Rectal smooth muscle tissue (tissue), 1 donor: ENCODE data around the gene GPR39.
A peak's percentile ranks its signal among the peaks of the same experiment; 100 is the strongest.

ENCODE experiments used
- H3K27ac ChIP-seq: one replicate; pipeline ENCODE4 v1.7.0; 2013; ENCODE audit warnings: low read depth, low read length, inconsistent platforms
- H3K27me3 ChIP-seq: one replicate; pipeline ENCODE4 v1.7.0; 2013; ENCODE audit warnings: low read length; ENCODE audit not compliant: control insufficient read depth, insufficient read depth
- H3K36me3 ChIP-seq: one replicate; pipeline ENCODE4 v1.7.0; 2013; ENCODE audit warnings: low read length; ENCODE audit not compliant: control insufficient read depth, insufficient read depth
- H3K4me1 ChIP-seq: one replicate; pipeline ENCODE4 v1.7.0; 2013; ENCODE audit warnings: low read length; ENCODE audit not compliant: control insufficient read depth, insufficient read depth
- H3K4me3 ChIP-seq: one replicate; pipeline ENCODE4 v1.7.0; 2013; ENCODE audit warnings: low read length
- H3K9ac ChIP-seq: one replicate; pipeline ENCODE4 v1.7.0; 2013; ENCODE audit warnings: low read length

GPR39 gene

DNA sequence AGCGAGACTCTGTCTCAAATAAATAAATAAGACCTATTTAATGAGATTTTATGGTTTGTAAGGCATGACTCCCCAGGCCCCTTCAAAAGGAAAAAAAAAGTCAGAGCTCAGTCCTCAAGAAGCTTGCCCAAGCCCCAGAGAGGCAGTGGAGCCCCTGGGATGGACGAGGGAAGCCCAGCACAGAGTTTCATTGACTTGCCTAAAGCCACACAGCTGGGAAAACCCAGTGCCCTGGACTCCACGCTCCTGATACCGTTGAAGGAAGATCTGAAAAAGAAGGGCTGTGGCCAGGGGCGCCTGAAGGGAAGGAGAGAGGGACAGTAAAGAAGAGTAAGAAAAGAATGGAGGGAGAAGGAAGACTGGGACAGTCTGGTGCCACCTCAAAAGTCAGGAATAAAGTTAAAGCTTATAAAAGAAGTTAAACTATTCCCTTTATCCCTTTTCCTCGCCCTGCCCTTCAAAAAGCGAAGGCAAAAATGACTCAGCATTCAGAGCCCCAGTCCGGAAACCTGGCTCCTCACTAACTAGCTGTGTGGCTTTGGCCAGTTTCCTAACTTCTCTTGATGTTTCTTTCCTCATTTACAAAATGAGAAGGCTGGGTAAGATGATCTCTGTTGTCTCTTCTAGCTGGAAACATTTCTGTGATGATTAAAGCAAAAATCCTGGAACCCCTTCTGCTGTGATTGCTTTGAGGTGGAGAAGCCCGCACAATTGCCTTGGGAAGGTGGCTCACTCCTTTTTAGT lies 206.7 kb downstream of the GPR39 start:
- H3K4me1 ChIP-seq, result no peaks in the 10 kb centered on the region
- no peaks in the 10 kb centered on the region for H3K27me3 ChIP-seq
- H3K27ac ChIP-seq, result no peak overlapping the region
- H3K4me3 ChIP-seq, result no peak overlapping the region
- H3K9ac ChIP-seq, result no peak overlapping the region
- H3K36me3 ChIP-seq, result no peaks in the 10 kb centered on the region

DNA sequence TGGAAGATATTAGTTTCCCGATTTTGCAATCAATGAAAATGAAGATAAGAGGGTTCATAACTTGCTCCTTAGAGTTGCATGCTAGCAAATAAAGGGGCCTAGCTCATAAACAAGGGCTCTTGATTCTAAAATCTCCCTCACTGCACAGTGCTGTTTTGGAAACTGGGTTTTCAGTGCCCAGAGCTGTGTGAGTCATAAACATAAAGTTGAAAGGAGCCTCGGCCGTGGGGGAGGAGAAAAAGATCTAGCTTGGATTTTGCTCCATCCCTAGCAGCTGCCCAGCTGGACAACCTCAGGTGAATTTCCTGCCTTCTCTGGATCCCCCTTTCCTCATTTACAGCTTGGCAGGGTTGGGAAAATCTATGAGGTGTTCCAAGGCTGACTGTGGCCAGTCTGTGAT lies 210.9 kb downstream of the GPR39 start:
- Histone ChIP-seq H3K27me3 (no peaks in the 10 kb centered on the region), H3K9ac (no peak overlapping the region), H3K27ac (no peak overlapping the region), H3K4me3 (no peak overlapping the region), H3K4me1 (no peaks in the 10 kb centered on the region), H3K36me3 (no peaks in the 10 kb centered on the region)

DNA sequence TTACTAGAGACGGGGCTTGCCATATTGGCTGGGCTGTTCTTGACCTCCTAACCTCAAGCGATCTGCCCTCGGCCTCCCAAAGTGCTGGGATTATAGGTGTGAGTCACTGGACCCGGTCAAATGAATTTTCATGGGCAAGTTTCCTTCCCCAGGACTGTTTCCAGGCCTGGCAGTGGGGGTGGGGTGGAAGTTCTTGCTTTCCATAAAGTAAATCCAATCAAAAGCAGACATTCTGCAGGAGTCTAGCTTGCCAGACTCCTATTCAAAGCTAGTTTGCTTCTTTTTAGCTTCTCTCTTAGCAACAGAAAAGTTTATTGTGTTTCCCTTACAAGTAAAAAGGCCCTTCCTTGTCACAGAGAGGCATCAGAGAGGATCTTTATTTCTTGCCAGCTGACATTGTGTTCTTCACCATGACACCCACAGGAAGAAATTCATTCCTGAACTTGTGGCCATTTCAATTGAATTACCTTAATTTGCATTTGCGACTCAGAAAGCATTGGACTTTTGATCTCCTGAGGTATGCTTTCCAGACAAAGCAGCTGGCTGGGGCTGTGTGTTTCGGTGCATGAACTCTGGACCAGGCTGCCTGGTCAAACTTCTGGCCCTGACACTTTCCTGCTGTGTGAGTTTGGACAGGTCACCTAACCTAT lies 215.5 kb downstream of the GPR39 start:
- Histone ChIP-seq H3K9ac (no peak overlapping the region), H3K27ac (peak overlapping the region; percentile 6), H3K4me1 (peaks cover 5% of the 10 kb centered on the region), H3K4me3 (no peak overlapping the region), H3K36me3 (no peaks in the 10 kb centered on the region), H3K27me3 (no peaks in the 10 kb centered on the region)

DNA sequence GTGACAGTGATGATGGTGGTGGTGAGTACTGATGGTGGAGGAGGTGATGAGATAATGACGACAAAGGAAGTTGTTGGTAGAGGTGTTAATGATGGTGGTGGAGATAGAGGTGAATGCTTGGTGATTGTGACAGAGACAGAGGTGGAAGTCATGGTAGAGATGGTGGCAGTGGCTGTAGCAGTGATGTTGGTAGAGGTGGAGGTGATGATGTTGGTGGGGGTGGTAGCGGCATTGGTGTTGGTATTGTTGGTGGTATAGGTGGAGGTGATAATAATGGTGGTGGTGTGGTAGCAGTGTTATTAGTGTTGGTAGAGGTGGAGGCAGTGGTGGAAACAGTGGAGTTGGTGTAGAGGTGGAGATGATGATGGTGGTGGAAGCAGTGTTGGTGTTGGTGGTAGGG lies 217.0 kb downstream of the GPR39 start:
- H3K36me3 ChIP-seq, result no peaks in the 10 kb centered on the region
- H3K4me3 ChIP-seq, result no peak overlapping the region
- no peak overlapping the region for H3K27ac ChIP-seq
- peaks cover 5% of the 10 kb centered on the region for H3K4me1 ChIP-seq
- H3K27me3 ChIP-seq, result no peaks in the 10 kb centered on the region
- no peak overlapping the region for H3K9ac ChIP-seq

DNA sequence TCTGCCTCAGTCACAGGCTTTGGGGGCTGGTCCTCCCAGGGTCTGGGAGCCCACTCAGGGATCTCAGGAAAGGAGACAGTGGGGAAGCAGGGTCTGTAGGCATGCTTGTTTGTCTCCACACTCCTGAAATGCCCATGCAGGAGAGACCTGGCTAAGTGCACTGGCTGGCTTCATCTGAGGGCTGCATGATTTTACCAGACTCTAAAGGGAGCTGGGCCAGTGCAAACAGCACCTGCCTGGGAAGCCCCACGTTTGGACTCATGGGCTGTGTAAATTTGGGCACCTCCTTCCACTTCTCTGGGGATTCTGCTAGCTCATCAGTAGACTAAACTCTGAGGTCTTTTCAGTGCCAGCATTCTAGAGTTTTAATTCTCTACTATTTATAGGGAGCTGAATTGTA lies 219.7 kb downstream of the GPR39 start:
- Histone ChIP-seq H3K4me3 (no peak overlapping the region), H3K27ac (no peak overlapping the region), H3K4me1 (peaks cover 5% of the 10 kb centered on the region), H3K36me3 (no peaks in the 10 kb centered on the region), H3K9ac (no peak overlapping the region), H3K27me3 (no peaks in the 10 kb centered on the region)

DNA sequence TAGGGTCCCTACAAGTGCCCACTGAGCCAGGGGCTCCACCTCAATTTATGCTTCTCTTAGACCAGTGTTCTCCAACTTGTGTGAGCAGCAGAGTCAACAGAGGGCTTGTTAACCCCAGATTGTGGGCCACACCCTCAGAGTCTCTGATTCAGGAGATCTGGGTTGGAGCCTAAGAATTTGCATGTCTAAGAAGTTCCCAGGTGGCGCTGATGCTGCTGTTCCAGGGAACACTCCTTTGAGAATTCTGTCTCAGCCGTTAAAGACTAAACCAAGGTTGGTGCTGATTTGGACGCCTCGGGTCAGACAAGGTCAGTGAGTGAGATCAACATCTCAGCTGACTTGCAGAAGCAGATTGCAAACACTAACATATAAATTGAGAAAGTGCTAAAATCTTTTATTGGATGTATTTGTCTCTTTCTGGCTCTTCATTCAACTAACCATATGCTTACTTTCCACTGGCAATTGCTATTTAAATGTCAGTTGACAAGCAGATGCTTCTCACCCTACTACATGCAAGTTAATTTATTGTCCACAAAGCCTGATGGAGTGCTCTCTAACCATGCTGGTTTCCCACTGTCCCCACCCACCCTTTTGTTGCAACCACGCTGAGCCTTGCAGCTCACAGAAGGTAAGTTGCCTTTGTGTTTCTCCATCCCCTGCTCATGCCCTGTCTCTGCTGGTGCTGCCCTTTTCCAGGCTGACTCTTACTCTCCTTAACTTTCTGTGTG lies 221.9 kb downstream of the GPR39 start:
- H3K36me3 ChIP-seq, result no peaks in the 10 kb centered on the region
- H3K9ac ChIP-seq, result no peak overlapping the region
- H3K4me1 ChIP-seq, result peaks cover 5% of the 10 kb centered on the region
- no peak overlapping the region for H3K4me3 ChIP-seq
- H3K27me3 ChIP-seq, result no peaks in the 10 kb centered on the region
- H3K27ac ChIP-seq, result no peak overlapping the region

DNA sequence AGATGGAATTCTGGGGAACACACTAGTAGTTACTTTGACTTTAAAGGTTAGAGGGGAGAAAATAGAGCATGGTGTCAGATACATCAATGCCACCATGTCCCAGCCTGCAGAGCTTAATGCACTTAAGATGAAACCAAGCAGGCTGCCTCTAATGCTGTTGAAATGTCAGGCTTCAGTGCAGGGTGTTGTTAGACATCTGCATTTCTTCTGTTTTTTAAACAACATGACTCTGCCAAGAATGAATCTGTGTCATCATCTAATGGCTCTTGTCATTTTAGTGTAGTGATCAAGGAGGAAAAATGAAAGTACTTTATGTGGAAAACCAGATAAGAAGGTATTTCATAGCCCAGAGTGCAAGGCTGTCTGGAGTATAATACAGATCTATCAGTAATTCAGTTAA lies 223.5 kb downstream of the GPR39 start:
- Histone ChIP-seq H3K4me1 (peaks cover 5% of the 10 kb centered on the region), H3K27ac (no peak overlapping the region), H3K4me3 (no peak overlapping the region), H3K9ac (no peak overlapping the region), H3K36me3 (no peaks in the 10 kb centered on the region), H3K27me3 (no peaks in the 10 kb centered on the region)

DNA sequence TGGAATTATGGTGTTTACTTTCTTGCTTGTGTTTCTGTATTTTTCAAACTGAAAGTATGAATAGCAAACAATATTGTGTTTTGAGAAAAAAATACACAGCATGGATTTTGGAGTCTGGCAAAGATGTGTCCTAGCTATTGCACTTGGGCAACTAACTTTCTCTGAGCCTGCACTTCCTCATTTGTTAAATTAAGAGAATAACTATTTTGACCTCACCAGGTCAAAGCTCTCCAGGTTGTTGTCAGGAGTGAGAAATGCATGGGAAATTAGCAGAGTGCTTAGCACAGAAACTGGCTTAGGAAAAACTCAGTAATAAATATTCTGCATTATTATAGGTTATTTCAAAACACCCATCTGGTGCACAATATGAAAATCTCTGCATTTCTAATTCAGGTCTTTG lies 225.2 kb downstream of the GPR39 start:
- no peak overlapping the region for H3K27ac ChIP-seq
- H3K4me3 ChIP-seq, result no peak overlapping the region
- H3K4me1 ChIP-seq, result no peaks in the 10 kb centered on the region
- H3K27me3 ChIP-seq, result no peaks in the 10 kb centered on the region
- H3K9ac ChIP-seq, result no peak overlapping the region
- H3K36me3 ChIP-seq, result no peaks in the 10 kb centered on the region

DNA sequence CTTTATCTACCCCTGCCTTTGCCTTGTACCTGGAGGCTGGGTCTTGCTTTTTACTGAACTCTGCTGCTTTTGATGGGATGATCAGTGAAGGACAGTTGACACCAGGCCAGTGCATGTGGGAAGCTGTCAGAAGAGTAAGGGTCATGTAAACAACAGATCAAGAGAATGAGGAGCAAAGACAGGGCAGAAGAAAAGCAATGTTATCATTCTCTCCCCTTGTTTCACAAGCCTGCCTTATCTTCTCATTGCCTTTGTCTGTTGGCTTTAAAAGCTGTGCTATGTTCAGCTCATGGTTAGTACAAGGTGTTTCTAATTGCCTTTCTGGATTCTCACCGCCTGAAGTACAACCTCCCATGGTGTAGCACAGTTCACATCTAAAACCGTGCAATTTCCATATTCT lies 225.8 kb downstream of the GPR39 start:
- H3K36me3 ChIP-seq, result no peaks in the 10 kb centered on the region
- no peak overlapping the region for H3K27ac ChIP-seq
- H3K4me1 ChIP-seq, result no peaks in the 10 kb centered on the region
- H3K9ac ChIP-seq, result no peak overlapping the region
- no peak overlapping the region for H3K4me3 ChIP-seq
- H3K27me3 ChIP-seq, result no peaks in the 10 kb centered on the region

DNA sequence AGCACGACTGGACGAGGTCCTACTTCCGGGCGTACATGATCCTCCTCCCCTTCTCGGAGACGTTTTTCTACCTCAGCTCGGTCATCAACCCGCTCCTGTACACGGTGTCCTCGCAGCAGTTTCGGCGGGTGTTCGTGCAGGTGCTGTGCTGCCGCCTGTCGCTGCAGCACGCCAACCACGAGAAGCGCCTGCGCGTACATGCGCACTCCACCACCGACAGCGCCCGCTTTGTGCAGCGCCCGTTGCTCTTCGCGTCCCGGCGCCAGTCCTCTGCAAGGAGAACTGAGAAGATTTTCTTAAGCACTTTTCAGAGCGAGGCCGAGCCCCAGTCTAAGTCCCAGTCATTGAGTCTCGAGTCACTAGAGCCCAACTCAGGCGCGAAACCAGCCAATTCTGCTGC lies 228.6 kb downstream of the GPR39 start:
- H3K4me3 ChIP-seq, result no peak overlapping the region
- no peaks in the 10 kb centered on the region for H3K4me1 ChIP-seq
- no peak overlapping the region for H3K27ac ChIP-seq
- H3K9ac ChIP-seq, result no peak overlapping the region
- no peaks in the 10 kb centered on the region for H3K36me3 ChIP-seq
- H3K27me3 ChIP-seq, result no peaks in the 10 kb centered on the region

DNA sequence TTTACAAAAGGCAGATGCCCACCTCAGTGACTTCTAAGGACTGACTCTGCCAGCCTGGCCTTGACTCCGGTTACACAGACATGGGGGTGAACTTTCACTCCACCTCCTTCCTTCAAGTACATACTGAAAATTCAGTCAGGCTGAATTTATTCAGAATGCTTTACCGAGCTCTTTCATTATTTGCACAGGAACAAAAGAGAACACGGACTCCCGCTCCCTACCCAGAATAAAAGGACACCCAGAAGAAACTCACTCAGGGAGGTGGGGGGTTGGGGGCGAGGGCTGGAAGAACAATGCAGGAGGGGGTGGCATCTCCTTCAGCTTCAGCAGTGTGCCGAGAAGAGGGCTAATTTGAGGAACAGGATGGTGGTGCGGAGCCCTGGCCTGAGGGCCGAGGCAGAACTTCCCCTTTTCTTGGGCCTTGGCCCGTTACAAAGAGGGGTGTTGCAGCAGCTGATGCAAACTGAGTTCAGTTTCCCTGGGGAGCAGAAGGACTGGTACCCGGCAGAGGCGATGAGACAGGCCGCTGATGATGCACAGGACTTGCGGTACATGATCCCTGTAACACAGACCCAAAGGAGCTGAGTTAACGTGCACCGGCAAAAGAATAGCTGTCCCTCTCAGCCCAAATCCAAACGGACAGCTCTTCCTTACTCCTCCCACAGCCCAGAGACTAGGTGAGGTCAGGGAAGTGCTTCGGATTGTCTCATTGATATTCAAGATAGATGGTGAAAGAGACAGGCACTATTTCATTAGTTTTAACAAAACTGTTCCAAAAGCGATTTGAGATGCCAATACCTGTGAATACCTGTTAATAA lies 229.3 kb downstream of the GPR39 start:
- Histone ChIP-seq H3K4me1 (no peaks in the 10 kb centered on the region), H3K36me3 (no peaks in the 10 kb centered on the region), H3K4me3 (no peak overlapping the region), H3K27ac (no peak overlapping the region), H3K9ac (no peak overlapping the region), H3K27me3 (no peaks in the 10 kb centered on the region)

DNA sequence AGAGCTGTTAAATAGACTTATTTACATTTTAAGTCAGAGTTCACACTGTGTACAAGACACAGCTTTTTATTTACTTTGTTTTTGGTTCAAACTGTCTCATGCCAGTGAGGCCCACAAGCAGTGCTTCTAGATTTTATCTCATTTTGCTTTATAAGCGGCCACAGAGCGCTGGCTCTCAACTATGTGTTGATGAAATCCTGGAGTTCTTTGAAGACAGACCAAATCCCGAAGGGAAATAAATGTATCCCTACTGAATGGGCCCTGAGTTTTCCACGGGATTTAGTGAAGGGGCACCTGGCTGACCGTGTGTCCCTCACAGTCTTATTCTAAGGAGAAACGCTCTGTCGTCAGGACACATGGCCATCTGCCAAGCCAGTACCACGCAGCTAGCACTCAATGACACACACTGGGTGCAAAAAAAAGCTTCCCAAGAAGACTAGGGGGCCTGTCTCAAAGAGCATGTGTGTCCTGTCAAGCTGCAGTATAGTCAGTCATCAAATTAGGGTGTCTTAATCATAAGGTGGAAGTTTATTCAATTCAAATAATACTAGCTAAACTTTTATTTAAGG lies 230.0 kb downstream of the GPR39 start:
- no peaks in the 10 kb centered on the region for H3K27me3 ChIP-seq
- H3K36me3 ChIP-seq, result no peaks in the 10 kb centered on the region
- no peak overlapping the region for H3K27ac ChIP-seq
- H3K9ac ChIP-seq, result no peak overlapping the region
- no peaks in the 10 kb centered on the region for H3K4me1 ChIP-seq
- H3K4me3 ChIP-seq, result no peak overlapping the region
